Ishikawa (cell line): ENCODE results near the gene TIMP2.

Source experiments
- CEBPB ChIP-seq: IDR thresholded peaks from 2 replicates; pipeline ENCODE4 v1.6.1; 2012
- CREB1 ChIP-seq: IDR thresholded peaks from 2 replicates; pipeline ENCODE4 v1.6.1; 2012; ENCODE audit warnings: low read depth
- EGR1 ChIP-seq: IDR thresholded peaks from 2 replicates; pipeline ENCODE4 v1.6.1; 2012
- EP300 ChIP-seq: IDR thresholded peaks from 2 replicates; pipeline ENCODE4 v1.6.1; 2012; ENCODE audit warnings: borderline replicate concordance
- FOXM1 ChIP-seq: IDR thresholded peaks from 2 replicates; pipeline ENCODE4 v1.6.1; 2012; ENCODE audit warnings: low read depth, borderline replicate concordance
- NFIC ChIP-seq: IDR thresholded peaks from 2 replicates; pipeline ENCODE4 v1.6.1; 2012
- RAD21 ChIP-seq: IDR thresholded peaks from 2 replicates; pipeline ENCODE4 v1.6.1; 2012; ENCODE audit warnings: low read depth
- REST ChIP-seq: IDR thresholded peaks from 2 replicates; pipeline ENCODE4 v1.6.1; 2012; ENCODE audit warnings: low read depth, mild to moderate bottlenecking
- TAF1 ChIP-seq: IDR thresholded peaks from 2 replicates; pipeline ENCODE4 v1.6.1; 2012; ENCODE audit warnings: low read depth, mild to moderate bottlenecking
- TCF12 ChIP-seq: IDR thresholded peaks from 2 replicates; pipeline ENCODE4 v1.6.1; 2012; ENCODE audit warnings: low read depth
- TEAD4 ChIP-seq: IDR thresholded peaks from 2 replicates; pipeline ENCODE4 v1.6.1; 2012
- YY1 ChIP-seq: IDR thresholded peaks from 2 replicates; pipeline ENCODE4 v1.6.1; 2012; ENCODE audit warnings: low read depth
- ZBTB7A ChIP-seq: IDR thresholded peaks from 2 replicates; pipeline ENCODE4 v1.6.1; 2012; ENCODE audit warnings: low read depth
- TF ChIP-seq, protein P1 (sequence below): IDR thresholded peaks from 2 replicates; pipeline ENCODE4 v1.6.1; 2012
- TF ChIP-seq, protein P2 (sequence below): IDR thresholded peaks from 2 replicates; pipeline ENCODE4 v1.6.1; 2012

TIMP2 gene

DNA sequence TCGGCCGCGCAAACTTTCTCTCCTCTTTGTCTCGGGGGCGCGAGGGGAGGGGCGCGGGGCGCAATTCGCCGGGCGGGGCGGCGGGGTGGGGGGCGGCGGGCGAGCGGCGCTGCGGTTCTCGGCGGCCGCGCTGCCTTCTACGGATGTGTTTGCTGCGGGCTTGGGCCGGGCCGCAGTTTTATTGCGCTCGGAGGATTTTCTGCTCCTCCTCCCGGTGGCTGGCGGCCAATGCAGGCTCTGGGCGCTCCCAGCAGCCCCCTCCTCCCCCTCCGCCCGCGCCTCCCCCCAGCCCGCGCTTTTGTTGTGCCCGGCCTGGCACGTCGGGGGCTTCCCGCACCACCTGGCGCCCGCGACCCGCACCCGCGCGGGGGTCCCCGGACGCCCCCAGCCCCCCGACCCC is at the start of gene TIMP2:
Gene TIMP2 (minus strand): TSS at position 154 of the 400 bp plus-strand sequence. CDS start 299 bp downstream, outside the sequence.
- TF ChIP-seq EGR1 (no peak), NFIC (peak; percentile 20; the same call in 1 of the 2 replicates)

DNA sequence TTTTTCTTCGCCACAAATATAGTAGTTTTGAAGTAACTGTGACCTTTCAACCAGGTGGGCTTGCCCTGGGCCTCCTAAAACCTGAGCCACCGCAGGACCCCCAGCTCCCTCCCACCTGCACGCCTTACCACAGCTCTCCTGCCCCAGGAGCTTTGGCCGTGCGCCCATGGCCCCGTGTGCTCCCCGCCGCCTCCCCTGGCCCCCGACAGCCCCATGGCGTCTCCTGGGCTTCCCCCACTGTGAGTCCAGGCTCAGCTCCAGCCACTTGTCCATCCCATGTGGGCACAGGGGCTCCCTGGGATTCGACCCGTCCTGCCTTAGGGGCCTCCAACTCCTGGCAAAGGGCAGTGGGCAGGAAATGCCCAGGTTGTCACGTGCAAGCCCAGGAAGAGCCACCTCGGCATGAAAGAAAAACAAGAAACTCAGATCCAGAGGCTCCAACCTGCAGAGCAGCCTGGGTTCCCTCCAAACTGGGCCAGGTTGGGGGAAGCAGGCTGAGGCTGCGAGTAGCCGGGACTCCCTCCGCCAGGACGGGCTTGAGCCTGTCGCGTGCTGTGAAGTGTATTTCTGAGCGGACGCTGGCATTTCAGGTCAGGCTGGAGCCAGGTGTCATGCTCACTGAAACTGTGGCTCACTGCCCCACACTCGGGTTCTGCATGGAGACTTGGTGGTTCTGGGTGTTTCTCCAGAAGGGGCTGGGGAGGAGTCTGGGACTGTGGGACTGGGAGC is 48.8 kb upstream of the TIMP2 start:
- TF ChIP-seq YY1 = no peak
- TF ChIP-seq TAF1 = no peak
- TF ChIP-seq CEBPB = no peak
- TF ChIP-seq ZBTB7A = no peak
- no peak for TF ChIP-seq REST
- TF ChIP-seq, protein P1, sequence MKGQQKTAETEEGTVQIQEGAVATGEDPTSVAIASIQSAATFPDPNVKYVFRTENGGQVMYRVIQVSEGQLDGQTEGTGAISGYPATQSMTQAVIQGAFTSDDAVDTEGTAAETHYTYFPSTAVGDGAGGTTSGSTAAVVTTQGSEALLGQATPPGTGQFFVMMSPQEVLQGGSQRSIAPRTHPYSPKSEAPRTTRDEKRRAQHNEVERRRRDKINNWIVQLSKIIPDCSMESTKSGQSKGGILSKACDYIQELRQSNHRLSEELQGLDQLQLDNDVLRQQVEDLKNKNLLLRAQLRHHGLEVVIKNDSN = no peak
- TF ChIP-seq TCF12 = no peak

DNA sequence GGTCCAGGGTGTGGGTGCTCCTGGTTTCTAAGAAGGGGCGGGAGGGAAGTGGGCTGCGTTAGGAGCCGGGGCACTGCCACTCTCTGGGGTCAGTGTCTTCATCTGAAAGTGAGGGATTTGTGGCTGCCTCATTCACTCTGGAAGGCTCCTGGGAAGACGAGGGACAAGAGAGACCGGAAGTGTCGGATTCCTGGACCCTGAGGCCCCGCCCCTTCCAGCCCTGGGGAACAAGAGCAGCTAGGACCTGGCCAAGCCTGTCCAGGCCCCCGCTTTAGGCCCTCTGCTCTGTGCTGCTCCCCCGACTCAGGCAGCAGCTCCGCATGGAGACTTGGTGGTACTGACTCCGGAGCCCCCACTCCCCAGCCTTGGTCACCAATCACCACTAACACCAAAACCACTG is 48.0 kb upstream of the TIMP2 start:
- no peak for TF ChIP-seq CREB1
- TF ChIP-seq EGR1 = no peak
- no peak for TF ChIP-seq TCF12
- no peak for TF ChIP-seq TAF1
- TF ChIP-seq YY1 = no peak
- no peak for TF ChIP-seq FOXM1
- no peak for TF ChIP-seq TEAD4
- TF ChIP-seq CEBPB = no peak
- no peak for TF ChIP-seq NFIC
- TF ChIP-seq REST = no peak
- TF ChIP-seq EP300 = no peak
- TF ChIP-seq, protein P1 = no peak
- TF ChIP-seq, protein P2, sequence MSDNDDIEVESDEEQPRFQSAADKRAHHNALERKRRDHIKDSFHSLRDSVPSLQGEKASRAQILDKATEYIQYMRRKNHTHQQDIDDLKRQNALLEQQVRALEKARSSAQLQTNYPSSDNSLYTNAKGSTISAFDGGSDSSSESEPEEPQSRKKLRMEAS = no peak
- TF ChIP-seq RAD21 = no peak
- no peak for TF ChIP-seq ZBTB7A

- TF ChIP-seq, protein P2 = no peak
- TF ChIP-seq CEBPB = no peak
- TF ChIP-seq, protein P1 = no peak
- TF ChIP-seq TCF12 = no peak
- no peak for TF ChIP-seq TEAD4
- no peak for TF ChIP-seq EGR1
- no peak for TF ChIP-seq TAF1
- no peak for TF ChIP-seq FOXM1
- TF ChIP-seq EP300 = no peak
- TF ChIP-seq RAD21 = no peak
- no peak for TF ChIP-seq ZBTB7A
- TF ChIP-seq CREB1 = no peak
- TF ChIP-seq REST = no peak
- TF ChIP-seq YY1 = no peak
- TF ChIP-seq NFIC = no peak
Observed at GRCh38 chr17:78972507-78973105, 47.4 kb upstream of the TIMP2 start.
